Smooth muscle cell (in vitro differentiated cells): ENCODE data around the gene METTL4. TPM values are rescaled to one million over a fixed set of nuclear protein-coding genes. Genes with fewer than 3 reads are reported as not detected.
"Not testable (repeated sequence)": the region's sequence is repeated elsewhere in the genome, so short reads cannot be mapped to it uniquely, and the experiment has no call there.

Experiments
- DNase-seq: peaks from one replicate; lab custom pipeline; 2025; ENCODE audit not compliant: unreplicated experiment; lab: John Stamatoyannopoulos, UW
- H2AFZ ChIP-seq: fragments of 200-600 bp; sonication (generic); 2 replicates; pipeline ENCODE4 v1.6.0; 2016; ENCODE audit warnings: antibody characterized with exemption, low read depth, mild to moderate bottlenecking
- H3F3A ChIP-seq: fragments of 200-600 bp; sonication (generic); 2 replicates; pipeline ENCODE4 v1.6.0; 2017; ENCODE audit warnings: antibody characterized with exemption, low read depth
- H3K27ac ChIP-seq: fragments of 200-600 bp; sonication (generic); 2 replicates; pipeline ENCODE4 v1.5.1; 2016; ENCODE audit warnings: low read depth, mild to moderate bottlenecking
- H3K27me3 ChIP-seq: fragments of 200-600 bp; sonication (generic); 2 replicates; pipeline ENCODE4 v1.6.1; 2016; ENCODE audit warnings: low read depth, mild to moderate bottlenecking
- H3K36me3 ChIP-seq: fragments of 200-600 bp; sonication (generic); 2 replicates; pipeline ENCODE4 v1.5.1; 2016; ENCODE audit warnings: low read depth
- H3K4me1 ChIP-seq: fragments of 200-600 bp; sonication (generic); 2 replicates; pipeline ENCODE4 v1.5.1; 2016; ENCODE audit warnings: low read depth
- H3K4me2 ChIP-seq: fragments of 200-600 bp; sonication (generic); 2 replicates; pipeline ENCODE4 v1.6.0; 2016; ENCODE audit warnings: mild to moderate bottlenecking
- H3K4me3 ChIP-seq: fragments of 200-600 bp; sonication (generic); 2 replicates; pipeline ENCODE4 v1.5.1; 2016; ENCODE audit warnings: mild to moderate bottlenecking
- H3K79me2 ChIP-seq: fragments of 200-600 bp; sonication (generic); 2 replicates; pipeline ENCODE4 v1.6.0; 2016; ENCODE audit warnings: low read depth, mild to moderate bottlenecking
- H3K9ac ChIP-seq: fragments of 200-600 bp; sonication (generic); 2 replicates; pipeline ENCODE4 v1.6.0; 2016; ENCODE audit warnings: low read depth
- H3K9me3 ChIP-seq: fragments of 200-600 bp; sonication (generic); replicated peaks from 2 replicates; pipeline ENCODE4 v1.5.1; 2016; ENCODE audit warnings: low read depth
- H4K20me1 ChIP-seq: fragments of 200-600 bp; sonication (generic); 2 replicates; pipeline ENCODE4 v1.6.0; 2016; ENCODE audit warnings: low read depth
- WGBS: methylation state at CpG from one replicate; pipeline ENCODE4 v1.1.7; 2016; ENCODE audit warnings: low lambda C conversion rate; 5-methylcytosine and 5-hydroxymethylcytosine counted together
- polyA plus RNA-seq: library from polyadenylated mRNA; unstranded; fragments of >200 nt; fragmentation: Nextera tagmentation; extraction: Ambion mirVana; gene quantifications from 2 replicates; pipeline ENCODE4 v1.2.1, GENCODE V29; 2016
- total RNA-seq: library from RNA; depleted of rRNA; stranded (reverse); fragments of >200 nt; gene quantifications from 2 replicates; pipeline ENCODE4 v1.2.3, GENCODE V29; 2014
- TF ChIP-seq, protein P1 (sequence below): fragments of 200-600 bp; sonication (generic); IDR thresholded peaks from 2 replicates; pipeline ENCODE4 v1.5.1; 2017; ENCODE audit warnings: borderline replicate concordance, mild to moderate bottlenecking, antibody characterized with exemption; ENCODE audit not compliant: insufficient read depth, poor library complexity, severe bottlenecking

METTL4 gene
- total and polyA plus RNA-seq, 2 experiments from 2014 or later, result 8.2 to 27.7 TPM

DNA sequence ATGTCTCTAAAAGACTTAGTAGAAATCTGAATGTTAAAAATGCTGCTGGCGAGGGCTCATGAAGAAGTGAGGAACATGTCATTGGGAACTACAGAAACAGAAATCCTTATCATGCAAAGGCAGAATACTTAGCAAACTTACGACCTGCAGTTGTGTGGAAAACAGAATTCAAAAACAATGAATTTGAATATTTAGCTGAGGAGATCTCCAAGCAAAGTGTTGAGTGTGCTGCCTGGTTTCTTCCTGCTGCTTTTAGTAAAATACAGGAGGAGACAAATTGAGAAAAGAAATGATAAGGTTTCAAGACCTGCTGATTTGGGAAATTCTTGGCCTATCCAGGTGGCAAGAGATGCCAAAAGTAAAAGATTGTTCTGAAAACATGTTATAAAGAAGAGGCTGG is 38.5 kb downstream of the METTL4 start:
- TF ChIP-seq, protein P1, sequence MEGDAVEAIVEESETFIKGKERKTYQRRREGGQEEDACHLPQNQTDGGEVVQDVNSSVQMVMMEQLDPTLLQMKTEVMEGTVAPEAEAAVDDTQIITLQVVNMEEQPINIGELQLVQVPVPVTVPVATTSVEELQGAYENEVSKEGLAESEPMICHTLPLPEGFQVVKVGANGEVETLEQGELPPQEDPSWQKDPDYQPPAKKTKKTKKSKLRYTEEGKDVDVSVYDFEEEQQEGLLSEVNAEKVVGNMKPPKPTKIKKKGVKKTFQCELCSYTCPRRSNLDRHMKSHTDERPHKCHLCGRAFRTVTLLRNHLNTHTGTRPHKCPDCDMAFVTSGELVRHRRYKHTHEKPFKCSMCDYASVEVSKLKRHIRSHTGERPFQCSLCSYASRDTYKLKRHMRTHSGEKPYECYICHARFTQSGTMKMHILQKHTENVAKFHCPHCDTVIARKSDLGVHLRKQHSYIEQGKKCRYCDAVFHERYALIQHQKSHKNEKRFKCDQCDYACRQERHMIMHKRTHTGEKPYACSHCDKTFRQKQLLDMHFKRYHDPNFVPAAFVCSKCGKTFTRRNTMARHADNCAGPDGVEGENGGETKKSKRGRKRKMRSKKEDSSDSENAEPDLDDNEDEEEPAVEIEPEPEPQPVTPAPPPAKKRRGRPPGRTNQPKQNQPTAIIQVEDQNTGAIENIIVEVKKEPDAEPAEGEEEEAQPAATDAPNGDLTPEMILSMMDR, result no peak
- H4K20me1 ChIP-seq, result no peaks in the 10 kb centered on the region
- H3K36me3 ChIP-seq, result no peaks in the 10 kb centered on the region
- H3K27ac ChIP-seq, result no peak overlapping the region
- peaks cover 5% of the 10 kb centered on the region for H3K4me1 ChIP-seq
- no peak overlapping the region for H3K4me2 ChIP-seq
- H3K27me3 ChIP-seq, result no peaks in the 10 kb centered on the region
- no peaks in the 10 kb centered on the region for H3K79me2 ChIP-seq
- 96% methylated on average over 2 of the region's 2 CpGs for WGBS
- no peak overlapping the region for H3K9ac ChIP-seq
- H3K9me3 ChIP-seq, result no peaks in the 10 kb centered on the region
- no peak overlapping the region for H3K4me3 ChIP-seq
- H3F3A ChIP-seq, result no peaks in the 10 kb centered on the region
- no peak for DNase-seq
- H2AFZ ChIP-seq, result no peak overlapping the region

DNA sequence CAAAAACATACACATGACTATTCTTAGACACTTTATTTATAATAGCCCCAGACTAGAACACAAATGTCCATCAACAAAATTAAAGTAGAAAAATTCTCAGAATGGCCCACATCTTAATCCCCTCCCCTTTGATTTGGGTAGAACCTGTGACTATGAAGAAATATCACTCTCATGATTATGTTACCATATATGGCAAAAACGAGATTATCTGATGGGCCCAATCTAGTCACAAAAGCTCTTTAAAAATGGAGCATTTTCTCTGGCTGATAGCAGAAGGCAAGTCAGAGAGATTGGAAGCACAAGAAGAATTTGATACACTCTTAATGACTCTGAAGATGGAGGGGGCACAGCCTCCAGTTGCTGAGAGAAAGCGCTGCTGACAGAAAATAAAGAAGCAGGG is 39.6 kb downstream of the METTL4 start:
- Histone ChIP-seq H3K9me3 (no peaks in the 10 kb centered on the region), H3K79me2 (no peaks in the 10 kb centered on the region), H3K4me1 (peaks cover 5% of the 10 kb centered on the region), H3K27me3 (no peaks in the 10 kb centered on the region), H3K27ac (no peak overlapping the region), H4K20me1 (no peaks in the 10 kb centered on the region), H2AFZ (no peak overlapping the region), H3K4me2 (no peak overlapping the region), H3F3A (no peaks in the 10 kb centered on the region), H3K9ac (no peak overlapping the region), H3K36me3 (no peaks in the 10 kb centered on the region), H3K4me3 (no peak overlapping the region)
- 97% methylated on average over 2 of the region's 2 CpGs for WGBS
- TF ChIP-seq, protein P1, result no peak
- no peak for DNase-seq

DNA sequence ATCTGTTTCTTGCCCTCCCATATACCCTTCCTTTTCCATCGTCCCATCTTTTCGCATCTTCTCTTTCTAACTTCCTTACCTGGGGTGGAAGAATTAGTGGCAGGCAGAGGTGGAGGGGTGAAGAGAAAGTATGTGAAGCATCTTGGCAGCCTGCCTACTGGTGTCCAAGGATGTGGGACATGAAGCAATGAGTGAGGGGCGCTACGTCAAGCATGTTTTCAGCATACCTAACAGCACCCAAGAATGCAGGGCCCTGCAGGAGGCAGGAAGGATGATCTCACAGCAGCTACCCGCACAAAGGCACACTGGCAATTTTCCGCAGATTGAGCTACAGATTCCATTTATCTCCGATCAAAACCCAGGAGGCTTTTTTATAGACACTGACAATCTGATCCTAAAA is 42.2 kb downstream of the METTL4 start:
- no peaks in the 10 kb centered on the region for H3F3A ChIP-seq
- H3K9me3 ChIP-seq, result no peaks in the 10 kb centered on the region
- H3K36me3 ChIP-seq, result no peaks in the 10 kb centered on the region
- no peak overlapping the region for H3K4me3 ChIP-seq
- 88% methylated on average over 7 of the region's 7 CpGs for WGBS
- H3K27ac ChIP-seq, result no peak overlapping the region
- no peaks in the 10 kb centered on the region for H4K20me1 ChIP-seq
- H3K9ac ChIP-seq, result no peak overlapping the region
- no peaks in the 10 kb centered on the region for H3K4me1 ChIP-seq
- H2AFZ ChIP-seq, result no peak overlapping the region
- TF ChIP-seq, protein P1, result no peak
- H3K79me2 ChIP-seq, result no peaks in the 10 kb centered on the region
- no peak overlapping the region for H3K4me2 ChIP-seq
- H3K27me3 ChIP-seq, result no peaks in the 10 kb centered on the region
- DNase-seq, result no peak

DNA sequence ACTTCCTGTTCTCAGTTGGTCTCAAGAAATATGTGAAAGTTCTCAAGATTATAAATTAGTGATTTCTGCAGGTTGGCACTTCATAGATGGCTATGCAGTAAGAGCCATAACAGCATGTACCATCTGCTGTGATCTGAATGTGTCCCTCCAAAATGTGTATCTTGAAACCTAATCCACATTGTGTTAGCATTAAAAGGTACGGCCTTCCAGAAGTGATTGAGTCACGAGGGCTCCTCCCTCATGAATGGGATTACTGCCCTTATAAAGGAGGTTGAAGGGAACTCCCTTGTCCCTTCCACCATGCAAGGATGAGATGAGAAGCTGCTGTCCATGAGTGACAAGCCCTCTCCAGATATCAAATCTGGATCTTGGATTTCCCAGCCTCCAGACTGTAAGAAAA is 45.0 kb downstream of the METTL4 start:
- Histone ChIP-seq H3K9me3 (no peaks in the 10 kb centered on the region), H3K79me2 (no peaks in the 10 kb centered on the region), H3F3A (no peaks in the 10 kb centered on the region), H3K4me1 (no peaks in the 10 kb centered on the region), H3K27ac (no peak overlapping the region), H4K20me1 (no peaks in the 10 kb centered on the region), H2AFZ (no peak overlapping the region), H3K36me3 (no peaks in the 10 kb centered on the region), H3K4me2 (no peak overlapping the region), H3K9ac (no peak overlapping the region), H3K27me3 (no peaks in the 10 kb centered on the region), H3K4me3 (no peak overlapping the region)
- TF ChIP-seq, protein P1, result no peak
- 90% methylated on average over 2 of the region's 2 CpGs for WGBS
- DNase-seq, result no peak

DNA sequence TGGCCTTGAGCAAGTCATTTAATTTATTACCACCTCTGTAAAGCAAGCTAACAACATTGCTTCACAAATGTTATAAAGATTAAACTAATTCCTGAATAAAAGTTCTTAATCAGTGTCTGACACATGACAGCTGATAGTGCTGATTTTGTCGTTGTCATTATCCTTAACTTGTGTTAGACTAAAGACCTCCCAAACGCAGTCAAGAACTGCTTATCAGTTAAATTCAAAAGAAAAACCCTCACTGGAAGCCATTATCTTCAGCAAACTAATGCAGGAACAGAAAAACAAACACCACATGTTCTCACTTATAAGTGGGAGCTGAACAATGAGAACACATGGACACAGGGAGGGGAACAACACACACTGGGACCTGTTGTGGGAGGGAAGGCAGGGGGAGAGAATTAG is 46.5 kb downstream of the METTL4 start:
- not testable (repeated sequence) for H3K4me1 ChIP-seq, H4K20me1 ChIP-seq, H3K4me2 ChIP-seq, H3K27ac ChIP-seq, H3K36me3 ChIP-seq, H3F3A ChIP-seq, H3K27me3 ChIP-seq, H3K4me3 ChIP-seq, DNase-seq, H3K9me3 ChIP-seq, H3K79me2 ChIP-seq, H3K9ac ChIP-seq, H2AFZ ChIP-seq
- 19% methylated on average over 2 of the region's 2 CpGs for WGBS
